IMR-90 (cell line): Measurements from ENCODE around the gene SCN10A. TPM values are rescaled to one million over a fixed set of nuclear protein-coding genes. Genes with fewer than 3 reads are reported as not detected.

ENCODE experiments used
- ATAC-seq: fragments of 200-7000 bp; cut with Tn5 transposase; 2 replicates; pipeline ENCODE4 v1.9.1; 2020; ENCODE audit warnings: low read depth, mild to moderate bottlenecking, moderate library complexity
- BruUV-seq: library from RNA; stranded (reverse); fragments of 400-500 nt; replicated peaks from 2 replicates; lab custom pipeline; 2021; lab: Mats Ljungman, UMichigan
- CTCF ChIA-PET: fragments of 300-600 bp; formaldehyde crosslinking; extraction: SDS; loops from one replicate; lab custom pipeline; 2021; ENCODE audit warnings: antibody characterized with exemption; lab: Yijun Ruan, JAX
- POLR2A ChIA-PET: fragments of 300-600 bp; sonication (Branson Sonifier 250); formaldehyde crosslinking; loops from one replicate; lab custom pipeline; 2022; ENCODE audit warnings: antibody characterized with exemption; ENCODE audit not compliant: unreplicated experiment; lab: Charles Lee
- DNase-seq: peaks from one replicate; pipeline ENCODE4 v3.0.0; 2013
- H2AFZ ChIP-seq: replicated peaks from 2 replicates; pipeline ENCODE3; 2013; ENCODE audit warnings: low read length, mild to moderate bottlenecking; ENCODE audit not compliant: poor library complexity
- H2AK5ac ChIP-seq: 2 replicates; pipeline ENCODE4 v1.6.1; 2013; ENCODE audit warnings: low read depth, low read length, inconsistent platforms
- H2AK9ac ChIP-seq: replicated peaks from 2 replicates; pipeline ENCODE3; 2013; ENCODE audit warnings: mild to moderate bottlenecking, low read depth, low read length, moderate library complexity; ENCODE audit not compliant: poor library complexity
- H2BK120ac ChIP-seq: 2 replicates; pipeline ENCODE4 v1.6.1; 2013; ENCODE audit warnings: low read depth, low read length, inconsistent platforms
- H2BK15ac ChIP-seq: 3 replicates; pipeline ENCODE4 v1.6.1; 2013; ENCODE audit warnings: low read depth, low read length, inconsistent platforms
- H2BK20ac ChIP-seq: 2 replicates; pipeline ENCODE4 v1.6.1; 2013; ENCODE audit warnings: low read depth, mild to moderate bottlenecking, inconsistent platforms, low read length, moderate library complexity
- H2BK5ac ChIP-seq: 2 replicates; pipeline ENCODE4 v1.6.1; 2013; ENCODE audit warnings: mild to moderate bottlenecking, low read depth, low read length, inconsistent platforms; ENCODE audit not compliant: poor library complexity, severe bottlenecking
- H3K14ac ChIP-seq: replicated peaks from 2 replicates; pipeline ENCODE4 v1.6.1; 2013; ENCODE audit warnings: low read depth, low read length, inconsistent platforms
- H3K18ac ChIP-seq: 2 replicates; pipeline ENCODE4 v1.6.1; 2013; ENCODE audit warnings: low read depth, low read length, control low read depth
- H3K23ac ChIP-seq: 2 replicates; pipeline ENCODE4 v1.6.1; 2013; ENCODE audit warnings: low read depth, low read length, inconsistent platforms
- H3K27ac ChIP-seq: 2 replicates; pipeline ENCODE4 v1.5.1; 2013; ENCODE audit warnings: mild to moderate bottlenecking, control low read depth, low read length; ENCODE audit not compliant: insufficient read depth
- H3K27me3 ChIP-seq: 2 replicates; pipeline ENCODE4 v1.6.1; 2013; ENCODE audit warnings: low read length; ENCODE audit not compliant: control insufficient read depth, insufficient read depth
- H3K36me3 ChIP-seq: 2 replicates; pipeline ENCODE4 v1.6.1; 2013; ENCODE audit warnings: low read length, mixed read lengths; ENCODE audit not compliant: control insufficient read depth, insufficient read depth
- H3K4ac ChIP-seq: 2 replicates; pipeline ENCODE4 v1.6.1; 2013; ENCODE audit warnings: low read depth, low read length, inconsistent platforms
- H3K4me1 ChIP-seq: 2 replicates; pipeline ENCODE4 v1.6.1; 2013; ENCODE audit warnings: low read length, mixed read lengths; ENCODE audit not compliant: control insufficient read depth, insufficient read depth
- H3K4me2 ChIP-seq: 2 replicates; pipeline ENCODE4 v1.6.1; 2013; ENCODE audit warnings: low read depth, mild to moderate bottlenecking, control low read depth, low read length, moderate library complexity
- H3K4me3 ChIP-seq: 2 replicates; pipeline ENCODE4 v1.5.1; 2013; ENCODE audit warnings: low read depth, mild to moderate bottlenecking, control low read depth, low read length, moderate library complexity; ENCODE audit not compliant: insufficient read depth
- H3K56ac ChIP-seq: 2 replicates; pipeline ENCODE4 v1.6.1; 2013; ENCODE audit warnings: low read length, inconsistent platforms; ENCODE audit not compliant: insufficient read depth; ENCODE audit errors: extremely low read depth
- H3K79me1 ChIP-seq, 2 experiments: 2 replicates each; pipeline ENCODE4 v1.6.1; 2013; ENCODE audit warnings: low read length in 2 of 2, inconsistent platforms in 1 of 2, low read depth in 1 of 2
- H3K9ac ChIP-seq: 2 replicates; pipeline ENCODE4 v1.6.1; 2013; ENCODE audit warnings: low read depth, low read length, control low read depth
- H3K9me1 ChIP-seq: 2 replicates; pipeline ENCODE4 v1.6.1; 2013; ENCODE audit warnings: low read length, inconsistent platforms; ENCODE audit not compliant: insufficient read depth
- H3K9me3 ChIP-seq: 2 replicates; pipeline ENCODE4 v1.6.1; 2013; ENCODE audit warnings: low read length; ENCODE audit not compliant: control insufficient read depth, insufficient read depth
- H4K20me1 ChIP-seq: 2 replicates; pipeline ENCODE4 v1.6.1; 2013; ENCODE audit warnings: low read length, inconsistent platforms; ENCODE audit not compliant: insufficient read depth
- H4K5ac ChIP-seq: 2 replicates; pipeline ENCODE4 v1.6.1; 2013; ENCODE audit warnings: mild to moderate bottlenecking, low read depth, low read length, control low read depth
- H4K8ac ChIP-seq, 2 experiments: 2 replicates each; pipeline ENCODE4 v1.6.1; 2013; ENCODE audit warnings: low read depth in 2 of 2, low read length in 2 of 2, control low read depth in 1 of 2, inconsistent platforms in 1 of 2
- H4K91ac ChIP-seq: 2 replicates; pipeline ENCODE4 v1.6.1; 2013; ENCODE audit warnings: low read depth, low read length, inconsistent platforms; ENCODE audit not compliant: insufficient read depth
- CHD1 ChIP-seq: IDR thresholded peaks from 2 replicates; pipeline ENCODE4 v1.6.1; 2012; ENCODE audit warnings: low read depth, low read length, improper control_type of control experiment
- FOS ChIP-seq: fragments of 150-350 bp; IDR thresholded peaks from 2 replicates; pipeline ENCODE4 v1.6.1; 2016; ENCODE audit warnings: low read depth, low read length
- MAFK ChIP-seq: IDR thresholded peaks from 2 replicates; pipeline ENCODE4 v1.6.1; 2012; ENCODE audit warnings: low read depth, low read length, improper control_type of control experiment
- MXI1 ChIP-seq: IDR thresholded peaks from 2 replicates; pipeline ENCODE4 v1.6.1; 2012; ENCODE audit warnings: low read depth, mild to moderate bottlenecking, low read length, moderate library complexity, borderline replicate concordance
- NFE2L2 ChIP-seq: fragments of 150-350 bp; IDR thresholded peaks from 2 replicates; pipeline ENCODE4 v1.6.1; 2016; ENCODE audit warnings: low read depth, mild to moderate bottlenecking, low read length
- POLR2A ChIP-seq: IDR thresholded peaks from 2 replicates; pipeline ENCODE4 v1.6.1; 2012; ENCODE audit warnings: mild to moderate bottlenecking, low read depth, low read length
- RCOR1 ChIP-seq: IDR thresholded peaks from 2 replicates; pipeline ENCODE4 v1.6.1; 2012; ENCODE audit warnings: mild to moderate bottlenecking, low read length, improper control_type of control experiment; ENCODE audit not compliant: insufficient replicate concordance
- WGBS, 2 experiments: methylation state at CpG; one replicate each; pipeline versions ENCODE4 v1.1.5 to v1.1.7; 2013; ENCODE audit warnings: missing lambda C conversion rate in 2 of 2; ENCODE audit not compliant: insufficient read length in 1 of 2; ENCODE audit errors: extremely low coverage in 2 of 2; 5-methylcytosine and 5-hydroxymethylcytosine counted together
- dilution Hi-C: fragments of 300-500 bp; cut with HindIII; formaldehyde crosslinking; loops from one replicate; pipeline ENCODE4 v1.14.3; 2018; ENCODE audit warnings: low sequenced_read_pairs; ENCODE audit not compliant: unreplicated experiment
- in situ Hi-C: fragments of 300-500 bp; cut with MboI; formaldehyde crosslinking; loops from 3 replicates; pipeline ENCODE4 v1.14.3; 2019; ENCODE audit warnings: low sequenced_read_pairs, inconsistent platforms, mixed read lengths
- intact Hi-C: fragments of 100-400 bp; cut with micrococcal nuclease; formaldehyde crosslinking; loops from 2 replicates; pipeline ENCODE4 v1.10.0; 2022
- polyA plus RNA-seq, 3 experiments: library from polyadenylated mRNA; depleted of rRNA; stranded (reverse); fragments of >200 nt; gene quantifications; 2 replicates each; pipeline ENCODE4 v1.2.3, GENCODE V29; 2012; ENCODE audit warnings: low replicate concordance in 1 of 3
- total RNA-seq: library from RNA; depleted of rRNA; stranded (reverse); fragments of >200 nt; gene quantifications from 2 replicates; pipeline ENCODE4 v1.2.3, GENCODE V29; 2012

Gene SCN10A
- total and polyA plus RNA-seq, 2 of the 4 experiments (the other 2 are of a cell fraction): not detected

- H3K4ac ChIP-seq: no peak overlapping the region
- no peak overlapping the region for H3K23ac ChIP-seq
- no peak overlapping the region for H4K91ac ChIP-seq
- DNase-seq (no peak), ATAC-seq (no peak)
- peaks cover 8% of the 10 kb centered on the region for H3K27me3 ChIP-seq
- no peak overlapping the region for H4K5ac ChIP-seq
- no peak overlapping the region for H2AK5ac ChIP-seq
- no peak overlapping the region for H2AFZ ChIP-seq
- no peaks in the 10 kb centered on the region for H3K36me3 ChIP-seq
- H2BK15ac ChIP-seq: no peak overlapping the region
- H3K4me3 ChIP-seq: no peak overlapping the region
- H4K20me1 ChIP-seq: no peaks in the 10 kb centered on the region
- BruUV-seq: no TSS peak
- H3K9me1 ChIP-seq: no peaks in the 10 kb centered on the region
- no peak overlapping the region for H2BK5ac ChIP-seq
- intact Hi-C loops (no loop called here), dilution Hi-C loops (no loop called here), in situ Hi-C loops (no loop called here)
- H3K14ac ChIP-seq: no peak overlapping the region
- H3K56ac ChIP-seq: no peak overlapping the region
- H3K79me1 ChIP-seq: no peaks in the 10 kb centered on the region
- no peak overlapping the region for H2BK120ac ChIP-seq
- no peaks in the 10 kb centered on the region for H3K4me1 ChIP-seq
- no peak overlapping the region for H2BK20ac ChIP-seq
- no peak overlapping the region for H3K18ac ChIP-seq
- H2AK9ac ChIP-seq: no peak overlapping the region
- TF ChIP-seq CHD1 (no peak), NFE2L2 (no peak), POLR2A (no peak), RCOR1 (no peak), FOS (no peak), MXI1 (no peak), MAFK (no peak)
- no peak overlapping the region for H4K8ac ChIP-seq
- POLR2A ChIA-PET: no interaction called here
- CTCF ChIA-PET: interaction anchor here (1.1 to 2.1 kb wide), 2 partner anchors 174 to 330 kb away, joined by 3 to 7 read pairs; no protein-coding TSS in a partner anchor
- no CpG with 5 or more reads among the region's 4 CpGs for WGBS, 2 experiments
- no peak overlapping the region for H3K27ac ChIP-seq
- H3K9ac ChIP-seq: no peak overlapping the region
- H3K9me3 ChIP-seq: no peaks in the 10 kb centered on the region
- H3K4me2 ChIP-seq: no peak overlapping the region
Measured at GRCh38 chr3:38669668-38670067, 146.3 kb downstream of the SCN10A start.
